GM12873 (cell line): ENCODE measurements around the gene EIF4E1B.

ENCODE experiments used
- TF ChIP-seq, protein P1 (sequence below): IDR thresholded peaks from 2 replicates; pipeline ENCODE4 v1.5.1; 2012; ENCODE audit warnings: low read depth, mild to moderate bottlenecking, moderate library complexity, low read length, control low read depth; ENCODE audit not compliant: insufficient read depth; ENCODE audit errors: missing control alignments

EIF4E1B gene

DNA sequence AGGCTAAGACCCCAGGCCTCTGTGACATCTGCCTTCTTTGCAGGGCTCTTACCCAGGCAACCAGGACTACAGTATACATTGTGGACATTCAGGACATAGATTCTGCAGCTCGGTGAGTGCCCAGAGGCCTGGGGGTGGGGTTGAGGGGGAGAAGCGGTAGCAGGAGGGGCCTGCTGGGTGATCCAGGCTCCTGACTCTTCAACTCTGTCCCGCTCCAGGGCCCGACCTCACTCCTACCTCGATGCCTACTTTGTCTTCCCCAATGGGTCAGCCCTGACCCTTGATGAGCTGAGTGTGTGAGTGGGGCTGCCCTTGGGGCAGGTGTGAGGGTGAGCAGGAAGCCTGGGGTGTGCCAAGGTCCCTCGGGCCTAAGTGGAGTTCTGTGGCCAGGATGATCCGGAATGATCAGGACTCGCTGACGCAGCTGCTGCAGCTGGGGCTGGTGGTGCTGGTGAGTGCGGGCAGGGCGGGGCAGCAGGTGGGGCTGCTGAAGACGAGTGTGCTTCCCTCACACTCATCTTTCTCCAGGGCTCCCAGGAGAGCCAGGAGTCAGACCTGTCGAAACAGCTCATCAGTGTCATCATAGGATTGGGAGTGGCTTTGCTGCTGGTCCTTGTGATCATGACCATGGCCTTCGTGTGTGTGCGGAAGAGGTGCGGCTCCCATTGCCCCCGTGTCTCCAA is 40.3 kb upstream of the EIF4E1B start:
- TF ChIP-seq, protein P1, sequence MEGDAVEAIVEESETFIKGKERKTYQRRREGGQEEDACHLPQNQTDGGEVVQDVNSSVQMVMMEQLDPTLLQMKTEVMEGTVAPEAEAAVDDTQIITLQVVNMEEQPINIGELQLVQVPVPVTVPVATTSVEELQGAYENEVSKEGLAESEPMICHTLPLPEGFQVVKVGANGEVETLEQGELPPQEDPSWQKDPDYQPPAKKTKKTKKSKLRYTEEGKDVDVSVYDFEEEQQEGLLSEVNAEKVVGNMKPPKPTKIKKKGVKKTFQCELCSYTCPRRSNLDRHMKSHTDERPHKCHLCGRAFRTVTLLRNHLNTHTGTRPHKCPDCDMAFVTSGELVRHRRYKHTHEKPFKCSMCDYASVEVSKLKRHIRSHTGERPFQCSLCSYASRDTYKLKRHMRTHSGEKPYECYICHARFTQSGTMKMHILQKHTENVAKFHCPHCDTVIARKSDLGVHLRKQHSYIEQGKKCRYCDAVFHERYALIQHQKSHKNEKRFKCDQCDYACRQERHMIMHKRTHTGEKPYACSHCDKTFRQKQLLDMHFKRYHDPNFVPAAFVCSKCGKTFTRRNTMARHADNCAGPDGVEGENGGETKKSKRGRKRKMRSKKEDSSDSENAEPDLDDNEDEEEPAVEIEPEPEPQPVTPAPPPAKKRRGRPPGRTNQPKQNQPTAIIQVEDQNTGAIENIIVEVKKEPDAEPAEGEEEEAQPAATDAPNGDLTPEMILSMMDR = no peak

DNA sequence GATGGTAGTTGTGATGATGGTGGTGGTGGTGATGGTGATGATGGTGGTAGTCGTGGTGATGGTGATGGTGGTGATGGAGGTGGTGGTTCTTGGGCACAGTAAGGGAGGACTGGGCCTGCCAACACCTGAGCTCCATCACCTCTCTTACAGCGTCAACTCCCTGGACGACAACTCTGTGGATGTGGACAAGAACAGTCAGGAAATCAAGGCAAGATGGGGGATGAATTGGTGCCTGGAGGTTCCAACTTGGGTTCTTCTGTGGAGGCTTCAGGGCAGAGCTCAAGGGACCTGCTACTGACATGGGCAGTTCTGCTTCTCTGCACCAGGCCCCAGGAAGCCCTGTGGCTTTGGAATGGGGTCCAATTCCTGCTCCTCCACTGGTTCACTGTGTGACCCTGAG is 37.9 kb upstream of the EIF4E1B start:
- TF ChIP-seq, protein P1 = no peak

DNA sequence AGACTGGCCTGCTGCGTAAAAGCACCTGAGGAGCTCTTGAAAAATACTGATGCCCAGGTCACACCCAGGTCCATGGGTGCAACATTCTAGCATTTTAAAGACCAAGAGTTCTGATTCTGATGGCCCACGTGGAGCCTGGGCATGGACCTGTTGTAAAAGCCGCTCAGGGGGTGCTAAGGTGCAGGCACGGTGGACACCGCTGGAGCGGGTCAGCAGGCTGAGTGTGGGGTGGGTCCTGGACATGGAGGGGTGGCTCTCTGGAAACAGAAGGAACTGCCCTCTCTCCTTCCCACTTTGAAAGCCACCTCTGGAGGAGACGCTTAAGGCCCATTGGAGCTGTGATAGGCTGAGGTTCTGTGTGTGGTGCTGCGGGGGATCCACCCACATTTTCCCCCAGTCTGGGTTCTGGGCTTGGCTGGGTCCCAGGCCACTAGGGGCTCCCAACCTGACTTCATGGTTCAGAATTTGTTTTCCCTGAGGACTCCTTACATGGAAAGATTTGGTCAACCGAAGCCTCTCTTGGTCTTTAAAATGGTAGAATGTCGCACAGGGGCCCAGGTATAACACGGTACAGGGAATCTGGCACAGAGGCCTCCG is 37.1 kb upstream of the EIF4E1B start:
- TF ChIP-seq, protein P1 = no peak

DNA sequence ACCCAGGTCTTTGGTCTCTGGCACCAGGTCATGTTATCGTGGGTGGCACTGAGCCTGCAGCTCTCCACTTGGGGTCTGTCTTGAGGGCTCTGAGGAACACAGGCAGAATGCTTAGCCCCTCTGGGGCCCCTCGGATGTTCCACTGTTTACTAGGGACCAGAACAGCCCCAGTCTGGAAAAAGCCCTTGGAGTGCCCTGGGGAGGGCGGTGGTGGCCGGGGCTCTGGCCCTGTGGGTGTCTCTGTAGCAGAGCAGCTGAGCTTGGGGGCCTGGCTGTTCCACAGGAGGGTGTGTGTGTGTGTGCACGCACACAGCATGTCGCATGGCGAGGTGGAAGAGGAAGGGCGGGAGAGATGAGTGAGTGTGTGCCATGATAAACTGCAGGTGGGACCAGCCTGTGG is 35.9 kb upstream of the EIF4E1B start:
- TF ChIP-seq, protein P1 = no peak

DNA sequence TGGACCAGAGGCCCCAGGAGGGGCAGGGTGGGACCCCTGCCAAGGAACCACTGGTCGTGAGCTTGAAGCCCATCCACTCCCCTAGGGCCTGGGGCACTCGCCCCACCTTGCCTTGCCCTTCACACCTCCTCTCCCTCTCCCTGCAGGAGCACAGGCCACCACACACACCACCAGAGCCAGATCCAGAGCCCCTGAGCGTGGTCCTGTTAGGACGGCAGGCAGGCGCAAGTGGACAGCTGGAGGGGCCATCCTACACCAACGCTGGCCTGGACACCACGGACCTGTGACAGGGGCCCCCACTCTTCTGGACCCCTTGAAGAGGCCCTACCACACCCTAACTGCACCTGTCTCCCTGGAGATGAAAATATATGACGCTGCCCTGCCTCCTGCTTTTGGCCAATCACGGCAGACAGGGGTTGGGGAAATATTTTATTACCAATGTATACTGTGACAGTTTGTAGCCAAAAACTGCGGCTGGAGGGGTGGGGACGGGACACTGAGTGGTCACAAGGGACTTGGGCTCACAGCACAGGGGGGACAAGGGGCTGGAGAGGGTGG is 35.0 kb upstream of the EIF4E1B start:
- TF ChIP-seq, protein P1 = no peak

DNA sequence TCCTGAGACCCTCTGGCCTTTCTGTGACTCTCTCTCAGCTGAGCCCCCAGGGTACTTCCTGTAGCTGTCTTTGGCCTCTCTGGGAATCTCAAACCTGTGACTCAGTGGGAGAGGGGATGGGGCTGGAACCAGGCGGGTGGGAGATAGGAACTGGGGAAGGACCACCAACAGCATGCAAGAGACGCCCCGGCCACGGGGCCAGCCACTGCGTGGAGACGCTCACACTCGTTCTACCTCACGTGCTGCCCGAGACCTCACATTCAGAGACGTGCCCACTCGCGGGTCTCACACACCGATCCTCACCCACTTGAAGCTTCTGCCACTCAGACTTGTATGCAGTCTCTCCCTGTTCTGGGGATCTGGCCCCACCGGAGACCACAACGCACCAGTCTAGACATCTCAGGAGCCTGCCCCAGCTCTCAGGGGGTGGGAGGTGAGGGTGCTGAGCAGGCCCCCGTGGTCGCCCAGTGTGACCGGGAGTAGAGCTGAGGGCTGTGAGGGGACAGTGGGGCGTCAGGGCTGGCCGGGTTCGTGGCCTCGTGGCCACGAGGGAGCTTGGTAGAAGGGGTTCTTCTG is 34.3 kb upstream of the EIF4E1B start:
- TF ChIP-seq, protein P1 = no peak

DNA sequence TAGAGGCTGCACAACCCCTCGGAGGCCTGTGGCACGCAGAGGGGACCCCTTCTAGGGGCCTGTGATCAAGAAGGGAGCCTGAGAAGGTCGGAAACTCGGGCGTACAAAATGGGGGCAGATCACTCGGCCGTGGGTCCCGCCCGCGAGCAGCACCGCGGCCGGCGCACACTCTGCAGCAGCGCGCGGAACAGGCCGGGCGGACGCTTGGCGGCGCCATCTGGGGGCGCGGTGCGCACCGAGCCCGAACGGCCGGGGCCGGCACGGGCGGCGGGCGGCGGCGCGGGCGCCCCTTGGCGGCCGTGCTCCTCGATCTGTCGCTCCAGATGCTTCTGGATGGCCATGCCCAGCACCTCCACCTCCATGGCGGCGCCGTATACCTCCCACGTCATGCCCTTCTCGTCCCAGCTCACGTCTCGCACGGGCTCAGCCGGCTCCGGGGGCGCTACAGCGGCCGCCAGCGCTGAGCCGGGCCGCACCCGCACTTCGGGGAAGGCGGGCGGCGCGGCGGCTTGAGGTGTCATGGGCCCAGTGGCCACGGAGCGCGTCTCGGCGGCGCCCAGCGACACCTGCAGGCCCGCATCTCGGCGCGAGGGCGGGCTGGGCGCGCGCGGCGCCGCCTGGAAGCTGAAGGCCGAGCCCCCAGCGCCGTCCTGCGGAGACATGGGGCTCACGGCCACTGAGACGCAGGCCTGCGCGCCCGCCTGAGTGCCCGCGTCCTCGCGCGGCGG is 33.6 kb upstream of the EIF4E1B start:
- TF ChIP-seq, protein P1 = peak; percentile 31
